ENCODE data around the gene UGT2B15.
"Not testable (repeated sequence)": the region's sequence is repeated elsewhere in the genome, so short reads cannot be mapped to it uniquely, and the experiment has no call there.

The UGT2B15 gene

DNA sequence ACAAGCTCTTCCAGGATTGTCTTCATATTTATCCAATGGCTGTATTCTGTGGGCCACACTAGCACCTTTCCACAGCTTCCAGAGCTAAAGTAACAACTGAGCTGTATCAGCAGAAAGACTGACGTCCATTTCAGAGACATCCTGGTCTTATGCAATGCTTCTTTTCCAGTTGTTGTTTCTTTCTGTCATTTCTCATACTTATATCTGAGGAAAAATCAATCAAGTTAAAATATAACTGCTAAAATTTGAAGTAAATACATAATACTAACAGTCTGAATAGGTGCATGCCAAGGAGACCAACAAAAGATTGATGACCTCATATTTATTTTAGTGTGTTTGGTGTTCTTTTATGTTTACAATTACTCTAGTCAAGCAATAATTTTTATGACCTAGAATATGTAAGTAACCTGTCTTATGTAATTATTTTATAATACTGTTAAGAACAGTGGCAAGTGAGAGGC is at the start of gene UGT2B15:
Gene UGT2B15 (minus strand): TSS at position 174 of the 461 bp plus-strand sequence. CDS start 34 bp downstream, at position 140.
- DNase-seq (ENCODE audit: low read depth in 3 of 3): not testable (repeated sequence)

DNA sequence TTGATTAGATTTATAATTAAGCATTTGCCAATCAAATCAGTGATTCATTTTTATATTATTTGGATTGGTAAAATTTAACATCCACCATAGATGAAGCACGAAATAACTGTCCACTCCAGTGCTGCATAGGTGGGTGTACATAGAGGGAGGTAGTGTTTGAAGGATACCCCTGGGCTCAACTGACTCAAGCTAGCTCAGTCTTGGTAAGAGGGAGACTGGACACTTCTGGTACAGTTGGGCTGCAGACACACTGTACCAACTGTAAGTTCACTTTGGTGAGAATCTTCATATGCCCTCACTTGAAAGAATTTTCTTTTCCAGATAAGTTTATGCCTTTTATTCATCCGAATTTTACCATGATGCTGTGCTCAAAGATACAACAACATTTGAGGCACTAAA is 48.6 kb upstream of the UGT2B15 start:
- no peak for DNase-seq (ENCODE audit: low read depth in 3 of 3)

DNA sequence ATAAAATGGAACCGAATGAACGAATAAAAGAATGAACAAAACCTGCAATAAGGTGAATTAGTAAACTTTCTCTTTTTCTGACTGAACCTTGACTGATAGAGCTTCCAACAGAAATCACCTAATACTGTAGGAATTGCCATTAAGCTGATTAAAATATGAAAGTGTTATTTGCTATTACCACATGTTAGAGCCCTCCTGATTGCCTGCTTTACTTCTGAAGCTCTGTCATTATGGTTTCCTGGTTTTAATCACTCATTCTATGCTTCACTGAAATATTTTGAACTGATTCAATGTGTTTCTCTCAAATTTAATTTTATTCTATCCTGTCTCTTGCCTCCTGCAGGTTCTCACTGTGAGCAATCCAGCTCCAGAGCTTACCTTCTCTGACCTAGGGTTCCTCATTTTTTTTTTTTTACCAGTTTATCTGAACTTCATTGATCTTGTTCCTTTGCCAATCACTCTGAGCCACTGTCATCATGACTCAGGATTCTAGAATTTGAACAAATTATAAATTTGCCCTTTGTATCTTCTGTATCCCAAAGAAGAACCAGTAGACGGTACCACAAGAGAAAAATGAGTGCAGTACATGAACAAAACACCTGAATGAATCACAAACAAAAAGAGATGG is 48.1 kb upstream of the UGT2B15 start:
- no peak for DNase-seq (ENCODE audit: low read depth in 3 of 3)

DNA sequence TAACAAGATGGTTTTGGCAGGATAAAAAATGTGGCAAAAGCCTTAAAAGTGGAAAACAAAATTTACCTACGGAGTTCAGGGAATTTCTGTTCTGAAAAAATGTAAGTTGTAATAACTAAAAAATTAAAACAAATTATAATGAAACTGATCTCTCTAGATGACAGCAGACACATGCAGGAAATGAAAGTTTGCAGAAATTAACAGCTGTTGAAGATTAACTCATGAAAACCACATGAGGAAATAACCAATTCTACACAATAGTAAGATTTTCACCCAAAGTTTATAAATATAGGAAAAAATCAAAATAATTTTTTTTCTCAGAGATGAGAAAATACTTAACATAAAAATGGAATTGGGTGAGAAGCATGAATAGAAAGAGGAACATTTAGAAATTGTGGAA is 47.5 kb upstream of the UGT2B15 start:
- no peak for DNase-seq (ENCODE audit: low read depth in 3 of 3)

DNA sequence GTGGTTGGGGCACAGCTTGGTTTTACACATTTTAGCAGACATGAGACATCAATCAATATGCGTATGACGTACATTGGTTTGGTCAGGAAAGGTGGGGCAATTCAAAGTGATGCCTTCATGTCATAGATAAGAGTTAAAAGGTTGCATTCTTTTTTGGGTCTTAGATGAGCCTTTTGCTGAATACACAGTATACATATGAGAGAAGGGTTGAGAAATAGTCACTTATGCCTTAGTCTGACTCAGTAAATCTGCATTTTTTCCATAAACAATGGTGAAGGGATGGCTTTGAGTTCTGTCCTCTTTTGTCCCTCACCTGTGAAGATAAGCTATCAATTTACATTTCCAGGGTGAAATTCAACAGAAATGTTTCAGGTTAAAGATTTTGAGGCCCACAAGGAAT is 43.9 kb upstream of the UGT2B15 start:
- DNase-seq (ENCODE audit: low read depth in 3 of 3): no peak

DNA sequence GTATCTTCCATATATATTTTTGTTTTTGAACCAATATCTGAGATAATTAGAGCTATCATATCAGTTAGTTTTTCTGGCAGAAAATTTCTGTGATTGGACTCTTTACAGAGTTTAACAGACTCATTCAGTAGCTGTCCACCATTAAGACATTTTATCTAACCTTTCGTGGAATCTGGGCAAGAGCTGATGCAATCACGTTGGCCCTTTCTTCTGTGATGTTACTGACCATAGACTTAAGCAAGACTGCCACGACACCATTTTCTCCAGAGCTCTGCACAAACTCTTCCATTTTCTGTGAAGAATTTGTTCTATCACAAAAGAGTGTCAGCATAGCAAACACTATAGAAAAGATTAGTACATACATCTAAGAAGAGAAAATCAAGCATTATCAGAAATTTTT is 41.8 kb upstream of the UGT2B15 start:
- DNase-seq (ENCODE audit: low read depth in 3 of 3): no peak

DNA sequence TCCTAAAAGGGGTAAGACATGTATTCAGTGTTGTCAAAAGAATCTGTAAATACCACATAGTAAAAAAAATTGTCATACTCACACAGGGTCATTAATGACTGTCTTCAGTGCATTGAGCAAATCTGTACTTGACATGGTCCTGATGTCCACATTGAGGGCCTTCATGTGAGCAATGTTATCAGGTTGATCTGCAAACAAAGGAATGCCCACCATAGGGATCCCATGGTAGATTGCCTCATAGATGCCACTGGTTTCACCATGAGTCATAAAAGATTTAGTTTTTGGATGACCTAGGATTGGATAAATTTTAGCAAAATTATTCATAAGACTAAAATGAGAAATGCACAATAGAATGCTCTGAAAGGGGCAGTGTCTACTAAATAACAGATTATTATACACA is 38.1 kb upstream of the UGT2B15 start:
- DNase-seq (ENCODE audit: low read depth in 3 of 3): no peak

DNA sequence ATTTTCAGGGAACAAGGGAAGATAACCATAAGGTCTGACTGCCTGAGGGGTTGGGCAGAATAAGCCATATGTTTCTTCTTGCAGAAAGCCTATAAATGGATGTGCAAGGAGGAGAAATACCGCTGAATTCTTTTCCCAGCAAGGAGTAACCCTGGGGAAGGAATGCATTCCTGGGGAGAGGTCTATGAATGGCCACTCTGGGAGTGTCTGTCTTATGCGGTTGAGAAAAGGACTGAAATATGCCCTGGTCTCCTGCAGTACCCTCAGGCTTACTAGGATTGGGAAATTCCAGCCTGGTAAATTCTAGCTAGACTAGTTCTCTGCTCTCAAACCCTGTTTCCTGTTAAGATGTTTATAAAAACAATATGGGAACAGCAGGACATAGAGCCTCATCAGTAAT is 32.7 kb upstream of the UGT2B15 start:
- not testable (repeated sequence) for DNase-seq (ENCODE audit: low read depth in 3 of 3)

DNA sequence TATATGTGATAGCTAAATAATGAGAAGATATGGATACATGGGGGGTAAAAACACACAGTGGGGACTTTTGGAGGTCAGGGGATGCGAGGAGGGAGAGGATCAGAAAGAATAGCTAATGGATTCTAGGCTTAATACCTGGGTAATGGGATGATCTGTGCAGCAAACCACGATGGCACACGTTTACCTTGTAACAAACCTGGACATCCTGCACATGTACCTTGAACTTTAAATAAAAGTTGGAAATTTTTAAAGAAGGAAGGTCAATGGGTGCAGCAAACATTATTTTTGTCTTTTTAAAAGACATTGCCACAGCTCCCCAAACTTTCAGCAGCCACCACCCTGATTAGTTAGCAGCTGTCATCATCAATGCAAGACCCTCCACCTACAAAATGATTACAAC is 29.7 kb upstream of the UGT2B15 start:
- DNase-seq (ENCODE audit: low read depth in 3 of 3): no peak

DNA sequence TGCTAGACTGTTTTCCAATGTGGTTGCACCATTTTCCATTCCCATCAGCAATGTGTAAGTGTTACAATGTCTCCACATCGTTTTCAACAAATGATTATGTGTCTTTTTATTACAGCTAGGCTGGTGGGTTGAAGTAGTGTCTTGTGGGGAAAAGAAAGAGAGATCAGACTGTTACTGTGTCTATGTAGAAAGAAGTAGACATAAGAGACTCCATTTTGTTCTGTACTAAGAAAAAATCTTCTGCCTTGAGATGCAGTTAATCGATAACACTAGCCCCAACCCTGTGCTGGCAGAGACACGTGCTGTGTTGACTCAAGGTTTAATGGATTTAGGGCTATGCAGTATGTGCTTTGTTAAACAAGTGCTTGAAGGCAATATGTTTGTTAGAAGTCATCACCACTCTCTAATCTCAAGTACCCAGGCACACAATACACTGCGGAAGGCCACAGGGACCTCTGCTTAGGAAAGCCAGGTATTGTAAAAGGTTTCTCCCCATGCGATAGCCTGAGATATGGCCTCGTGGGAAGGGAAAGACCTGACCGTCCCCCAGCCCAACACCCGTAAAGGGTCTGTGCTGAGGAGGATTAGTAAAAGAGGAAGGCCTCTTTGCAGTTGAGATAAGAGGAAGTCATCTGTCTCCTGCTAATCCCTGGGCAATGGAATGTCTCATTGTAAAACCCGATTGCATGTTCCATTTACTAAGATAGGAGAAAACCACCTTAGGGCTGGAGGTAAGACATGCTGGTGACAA is 23.0 kb upstream of the UGT2B15 start:
- DNase-seq (ENCODE audit: low read depth in 3 of 3): no peak

DNA sequence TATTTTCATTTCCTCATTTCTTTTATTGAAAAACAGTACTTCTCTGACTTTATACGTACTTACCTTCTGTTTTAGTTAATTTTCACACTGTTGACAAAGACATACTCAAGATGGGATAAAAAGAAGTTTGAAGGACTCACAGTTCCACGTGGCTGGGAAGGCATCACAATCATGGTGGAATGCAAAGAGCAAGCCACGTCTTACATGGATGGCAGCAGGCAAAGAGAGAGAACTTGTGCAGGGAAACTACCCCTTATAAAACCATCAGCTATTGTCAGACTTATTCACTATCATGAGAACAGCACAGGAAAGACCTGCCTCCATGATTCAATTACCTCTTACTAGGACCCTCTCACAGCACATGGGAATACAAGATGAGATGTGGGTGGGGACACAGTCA is 20.7 kb upstream of the UGT2B15 start:
- DNase-seq (ENCODE audit: low read depth in 3 of 3): no peak

DNA sequence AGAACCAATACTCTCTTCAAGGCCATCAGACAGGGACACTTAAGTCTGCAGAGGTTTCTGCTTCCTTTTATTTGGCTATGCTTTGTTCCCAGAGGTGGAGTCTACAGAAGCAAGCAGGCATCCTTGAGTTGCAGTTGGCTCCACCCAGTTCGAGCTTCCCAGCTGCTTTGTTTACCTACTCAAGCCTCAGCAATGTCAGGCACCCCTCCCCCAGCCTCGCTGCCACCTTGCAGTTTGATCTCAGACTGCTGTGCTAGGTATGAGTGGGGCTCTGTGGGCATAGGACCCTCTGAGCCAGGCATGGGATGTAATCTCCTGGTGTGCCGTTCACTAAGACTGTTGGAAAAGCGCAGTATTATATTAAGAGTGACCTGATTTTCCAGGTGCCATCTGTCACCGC is 12.6 kb upstream of the UGT2B15 start:
- no peak for DNase-seq (ENCODE audit: low read depth in 3 of 3)

DNA sequence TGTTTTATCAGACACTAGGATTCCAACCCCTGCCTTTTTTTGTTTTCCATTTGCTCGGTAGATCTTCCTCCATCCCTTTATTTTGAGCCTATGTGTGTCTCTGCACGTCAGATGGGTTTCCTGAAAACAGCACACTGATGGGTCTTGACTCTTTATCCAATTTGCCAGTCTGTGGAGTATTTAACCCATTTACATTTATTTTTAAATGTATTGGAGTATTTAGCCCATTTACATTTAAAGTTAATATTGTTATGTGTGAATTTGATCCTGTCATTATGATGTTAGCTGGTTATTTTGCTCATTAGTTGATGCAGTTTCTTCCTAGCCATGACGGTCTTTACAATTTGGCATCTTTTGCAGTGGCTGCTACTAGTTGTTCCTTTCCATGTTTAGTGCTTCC is 10.8 kb upstream of the UGT2B15 start:
- not testable (repeated sequence) for DNase-seq (ENCODE audit: low read depth in 3 of 3)

DNA sequence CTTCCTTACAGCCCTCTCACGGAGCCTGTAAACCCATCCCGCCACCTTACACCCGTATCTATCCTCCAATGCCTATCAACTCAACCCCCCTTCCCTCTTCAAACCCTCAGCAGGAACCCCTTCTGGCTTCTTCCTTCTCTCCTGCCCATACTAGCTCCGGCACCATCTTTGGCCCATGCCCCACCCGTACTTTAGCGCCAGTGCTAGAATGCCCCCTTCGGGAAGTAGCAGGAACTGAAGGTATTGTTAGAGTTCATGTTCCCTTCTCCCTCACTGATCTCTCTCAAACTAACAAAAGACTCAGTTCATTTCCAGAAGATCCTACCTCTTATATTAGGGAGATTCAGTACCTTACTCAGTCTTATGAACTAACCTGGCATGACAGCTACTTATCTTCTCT is 2.7 kb upstream of the UGT2B15 start:
- no peak for DNase-seq (ENCODE audit: low read depth in 3 of 3)

DNA sequence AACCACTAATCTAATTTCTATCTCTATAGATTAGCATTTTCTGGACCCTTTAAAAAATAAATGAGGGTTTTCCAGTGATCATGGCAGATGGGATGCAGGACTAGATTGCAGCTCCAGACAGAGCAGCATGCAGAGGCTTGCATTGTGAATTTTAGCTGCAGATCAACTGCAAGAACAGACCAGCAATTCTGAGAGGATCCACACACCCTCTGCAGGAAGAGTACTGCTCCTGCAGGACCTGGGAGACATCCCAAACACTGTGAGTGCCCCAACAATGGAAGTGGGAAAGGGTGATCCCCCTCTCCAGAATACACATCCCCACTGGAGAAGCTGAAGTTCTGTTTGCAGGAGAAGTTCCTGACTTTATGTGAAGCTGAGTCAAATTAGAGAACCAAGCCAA is 765 bp upstream of the UGT2B15 start:
- DNase-seq (ENCODE audit: low read depth in 3 of 3): not testable (repeated sequence)

DNA sequence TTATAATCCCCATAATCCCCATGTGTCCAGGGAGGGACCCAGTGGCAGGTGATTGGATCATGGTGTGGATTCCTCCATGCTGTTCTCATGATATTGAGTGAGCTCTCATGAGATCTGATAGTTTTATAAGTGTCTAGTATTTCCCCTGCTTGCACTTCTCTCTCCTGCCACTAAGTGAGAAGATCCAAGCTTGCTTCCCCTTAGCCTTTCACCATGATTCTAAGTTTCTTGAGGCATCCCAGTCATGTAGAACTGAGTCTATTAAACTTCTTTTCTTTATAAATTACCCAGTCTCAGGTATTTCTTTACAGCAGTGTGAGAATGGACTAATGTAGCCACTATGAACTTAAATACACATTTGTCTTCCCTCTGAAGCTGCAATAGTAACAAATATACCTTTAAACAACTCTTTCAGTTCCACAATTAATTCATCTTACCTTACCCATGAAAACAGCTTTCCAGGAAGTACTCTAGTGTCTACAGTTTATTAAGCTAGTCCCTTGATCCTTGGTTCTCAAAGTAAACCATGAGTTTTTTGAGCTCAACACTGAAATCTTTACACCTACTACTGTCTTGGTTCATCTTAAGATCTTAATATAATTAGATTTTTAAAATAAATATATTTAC is 1.8 kb downstream of the UGT2B15 start:
- not testable (repeated sequence) for DNase-seq (ENCODE audit: low read depth in 3 of 3)

DNA sequence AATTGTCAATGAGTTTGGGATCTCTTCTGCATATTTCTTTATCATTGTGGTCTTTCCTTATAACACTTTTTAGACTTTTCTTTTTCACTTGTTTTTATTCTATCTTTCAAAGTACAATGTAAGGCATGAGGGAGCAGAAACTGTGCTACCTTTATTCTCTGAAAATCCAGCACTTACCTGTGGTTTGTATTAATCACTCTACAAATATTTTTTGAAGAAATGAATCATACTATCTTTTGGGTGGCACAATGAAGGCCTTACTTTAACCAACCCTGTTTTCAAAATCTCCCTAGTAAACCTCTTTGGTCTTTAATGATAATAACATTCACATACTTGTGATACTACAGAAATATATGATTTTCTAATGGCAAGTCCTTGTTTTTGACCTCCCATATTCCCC is 2.9 kb downstream of the UGT2B15 start:
- DNase-seq (ENCODE audit: low read depth in 3 of 3): not testable (repeated sequence)

DNA sequence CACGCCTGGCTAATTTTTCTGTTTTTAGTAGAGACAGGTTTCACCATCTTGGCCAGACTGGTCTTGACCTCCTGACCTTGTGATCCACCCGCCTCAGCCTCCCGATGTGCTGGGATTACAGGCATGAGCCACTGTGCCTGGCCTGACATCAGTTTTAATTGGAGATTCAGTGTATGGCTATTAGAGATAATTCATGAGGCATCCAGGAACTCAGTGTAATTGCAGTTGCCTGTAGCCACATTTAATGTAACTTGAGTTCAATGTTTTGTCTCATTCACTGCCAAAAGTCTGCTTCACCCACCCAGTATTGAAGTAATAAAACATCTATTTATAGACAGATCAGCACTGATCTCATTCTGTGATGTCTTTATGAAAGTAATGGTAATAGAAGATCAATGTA is 5.7 kb downstream of the UGT2B15 start:
- DNase-seq (ENCODE audit: low read depth in 3 of 3): not testable (repeated sequence)

DNA sequence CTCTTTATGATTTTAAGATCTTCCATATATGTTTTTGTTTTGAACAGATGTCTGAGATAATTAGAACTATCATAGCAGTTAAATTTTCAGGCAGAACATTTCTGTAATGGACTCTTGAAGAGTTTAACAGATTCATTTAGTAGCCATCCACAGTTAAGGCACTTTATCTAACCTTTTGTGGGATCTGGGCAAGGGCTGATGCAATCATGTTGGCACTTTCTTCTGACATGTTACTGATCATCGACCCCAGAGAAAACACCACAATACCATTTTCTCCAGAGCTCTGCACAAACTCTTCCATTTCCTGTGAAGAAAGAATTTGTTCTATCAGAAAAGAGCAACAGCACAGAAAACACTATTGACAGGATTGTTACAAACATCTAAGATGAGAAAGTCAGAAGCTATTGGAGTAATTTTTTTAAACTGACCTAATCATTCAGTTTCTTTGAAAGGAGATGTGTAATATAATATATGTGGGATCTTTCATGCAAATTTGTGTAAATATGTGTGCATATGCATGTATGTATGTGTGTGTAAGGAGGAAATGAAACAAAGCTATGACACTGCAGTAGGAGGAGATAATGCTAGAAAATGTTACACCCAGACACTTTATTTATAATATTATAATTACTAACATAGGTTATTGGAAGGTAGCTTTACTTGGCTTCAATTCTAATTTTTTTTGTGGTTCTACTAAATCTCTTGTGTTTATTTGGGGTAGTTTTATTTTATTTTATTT is 7.4 kb downstream of the UGT2B15 start:
- DNase-seq (ENCODE audit: low read depth in 3 of 3): not testable (repeated sequence)

DNA sequence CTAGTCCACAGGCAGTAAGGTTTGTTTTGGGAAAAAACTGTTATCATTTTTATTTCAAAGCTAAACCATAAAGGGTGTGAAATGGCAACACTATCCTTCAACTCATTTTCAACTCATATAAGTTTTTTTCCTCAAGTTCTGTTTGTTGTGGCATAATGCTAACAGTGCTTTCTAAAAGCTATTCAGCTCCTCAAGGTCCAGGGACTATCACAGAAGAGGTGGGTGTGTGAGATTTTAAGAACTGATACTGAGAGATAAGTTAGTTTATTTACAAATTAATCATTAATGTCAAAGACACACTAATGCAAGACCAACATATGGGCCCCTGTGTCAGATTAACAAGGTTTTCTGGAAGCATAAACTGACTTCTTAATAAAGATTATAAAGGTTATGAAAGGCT is 11.8 kb downstream of the UGT2B15 start:
- no peak for DNase-seq (ENCODE audit: low read depth in 3 of 3)

DNA sequence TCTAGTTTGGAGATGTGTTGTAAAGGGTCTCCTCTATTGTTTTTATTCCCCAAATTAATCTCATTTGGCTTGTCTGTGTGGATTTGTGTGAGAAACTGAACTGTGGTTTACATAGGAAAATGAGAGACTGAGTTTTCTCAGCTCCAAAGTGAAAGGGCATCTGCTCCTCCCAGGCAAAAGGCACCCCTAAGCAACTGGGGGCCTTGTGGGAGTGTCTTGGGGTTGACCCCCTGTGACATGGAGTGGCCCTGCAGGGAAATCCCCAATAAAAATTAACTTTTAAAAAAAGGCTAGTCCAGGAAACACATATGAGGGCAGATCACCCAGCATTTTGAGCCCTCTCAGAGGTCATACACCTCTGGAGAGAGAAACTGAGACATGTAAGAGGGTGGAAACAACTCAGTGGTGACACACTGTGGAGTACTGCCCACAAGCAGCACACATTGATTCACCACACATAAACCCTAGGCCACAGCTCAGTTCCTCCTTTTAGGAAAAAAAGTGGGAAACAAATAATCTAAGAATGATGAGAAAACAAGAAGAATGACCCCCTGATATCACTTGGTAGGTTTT is 13.3 kb downstream of the UGT2B15 start:
- DNase-seq (ENCODE audit: low read depth in 3 of 3): not testable (repeated sequence)

DNA sequence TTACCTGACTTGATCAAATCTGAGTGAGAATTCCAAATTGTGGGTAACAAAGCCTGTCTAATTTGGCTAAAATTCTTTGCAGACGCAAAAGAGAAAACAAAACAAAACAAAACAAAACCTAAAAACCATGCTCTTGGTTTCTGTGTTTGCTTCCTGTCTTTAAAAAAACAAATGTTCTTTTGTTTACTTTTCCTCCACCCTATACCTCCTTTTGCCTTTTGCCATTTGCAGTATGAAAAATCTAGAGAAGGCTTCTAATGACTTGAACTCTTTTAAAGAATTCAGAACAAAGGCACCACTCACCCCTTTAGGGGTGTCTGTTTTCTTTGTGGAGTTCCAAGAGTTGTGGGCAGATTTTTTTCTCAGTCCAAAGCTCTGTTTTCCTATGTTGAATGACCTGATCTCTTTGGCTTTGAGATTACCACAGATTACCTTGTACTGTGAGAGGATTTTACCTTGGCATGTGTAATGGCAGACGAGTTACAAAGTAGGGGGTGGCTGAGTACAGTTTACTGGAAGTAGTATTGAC is 13.9 kb downstream of the UGT2B15 start:
- not testable (repeated sequence) for DNase-seq (ENCODE audit: low read depth in 3 of 3)

Data from stimulated activated CD4-positive, alpha-beta T cell treated with anti-CD3 and anti-CD28 coated beads, TNF-alpha, amount 100 ng/mL, for 48 hours (primary cell).